Stimulated activated CD8-positive, alpha-beta memory T cell treated with anti-CD3 and anti-CD28 coated beads, Interleukin-4, amount 100 ng/mL, for 48 hours (primary cell): ENCODE data around the gene SLIRP.
A peak's percentile ranks its signal among the peaks of the same experiment; 100 is the strongest.
"Not testable (repeated sequence)": the region's sequence is repeated elsewhere in the genome, so short reads cannot be mapped to it uniquely, and the experiment has no call there.

Experiments
- DNase-seq: peaks from one replicate; pipeline ENCODE4 v3.0.0-alpha.2; 2020

Gene SLIRP

DNA sequence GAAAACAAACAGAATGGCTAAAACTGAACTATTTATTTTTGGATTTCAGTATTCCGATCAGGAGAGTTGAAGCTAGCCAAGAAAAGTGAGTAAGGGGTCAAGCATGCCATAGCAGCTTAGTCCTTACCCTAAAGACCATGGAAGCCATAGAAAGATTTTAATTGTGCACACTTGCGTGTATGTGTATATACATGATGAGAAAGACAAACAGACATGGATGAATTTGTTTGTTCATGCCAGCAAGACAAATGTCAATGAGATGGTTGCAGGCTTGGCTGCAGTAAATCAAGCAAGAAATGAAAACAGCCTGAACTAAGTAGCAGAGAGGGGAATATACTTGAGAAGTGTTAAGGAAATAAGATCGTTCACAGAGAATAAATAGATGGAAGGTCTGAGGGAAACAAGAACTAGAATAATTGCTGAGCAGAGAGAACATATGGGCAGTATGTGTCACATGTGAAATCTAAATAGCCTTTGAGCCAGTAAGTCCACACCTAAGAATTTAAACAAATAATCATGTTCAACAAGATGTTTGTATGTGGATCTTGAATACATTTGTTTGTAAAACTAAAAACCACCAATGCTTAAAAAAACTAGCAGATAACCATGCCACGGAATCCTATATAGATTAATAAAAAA lies 38.3 kb downstream of the SLIRP start:
- no peak for DNase-seq

DNA sequence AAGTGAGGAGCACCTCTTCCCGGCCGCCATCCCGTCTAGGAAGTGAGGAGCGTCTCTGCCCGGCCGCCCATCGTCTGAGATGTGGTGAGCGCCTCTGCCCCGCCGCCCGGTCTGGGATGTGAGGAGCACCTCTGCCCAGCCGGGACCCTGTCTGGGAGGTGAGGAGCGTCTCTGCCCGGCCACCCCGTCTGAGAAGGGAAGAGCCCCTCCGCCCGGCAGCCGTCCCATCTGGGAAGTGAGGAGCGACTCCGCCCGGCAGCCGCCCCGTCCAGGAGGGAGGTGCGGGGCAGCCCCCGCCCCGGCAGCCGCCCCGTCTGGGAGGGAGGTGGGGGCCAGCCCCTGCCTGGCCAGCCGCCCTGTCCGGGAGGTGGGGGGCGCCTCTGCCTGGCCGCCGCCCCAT lies 39.5 kb downstream of the SLIRP start:
- not testable (repeated sequence) for DNase-seq

DNA sequence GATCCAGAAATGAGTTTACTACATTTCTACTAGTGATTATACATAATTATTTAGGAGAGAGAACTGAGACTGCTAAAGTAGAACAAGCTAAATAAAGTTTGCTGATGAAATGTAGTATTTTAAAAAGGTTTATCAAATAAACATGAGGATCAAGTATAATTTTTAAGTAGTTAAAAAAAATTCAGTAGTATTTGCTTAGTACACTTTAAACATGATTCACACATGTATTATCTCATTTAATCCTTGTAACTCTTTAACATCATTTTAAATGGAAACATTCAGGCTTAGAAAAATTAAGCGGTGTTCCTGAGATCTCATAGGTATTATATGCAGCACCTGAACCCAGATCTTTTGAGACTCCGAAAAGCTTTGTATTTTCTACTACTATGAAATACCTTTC lies 44.4 kb downstream of the SLIRP start:
- DNase-seq = no peak

DNA sequence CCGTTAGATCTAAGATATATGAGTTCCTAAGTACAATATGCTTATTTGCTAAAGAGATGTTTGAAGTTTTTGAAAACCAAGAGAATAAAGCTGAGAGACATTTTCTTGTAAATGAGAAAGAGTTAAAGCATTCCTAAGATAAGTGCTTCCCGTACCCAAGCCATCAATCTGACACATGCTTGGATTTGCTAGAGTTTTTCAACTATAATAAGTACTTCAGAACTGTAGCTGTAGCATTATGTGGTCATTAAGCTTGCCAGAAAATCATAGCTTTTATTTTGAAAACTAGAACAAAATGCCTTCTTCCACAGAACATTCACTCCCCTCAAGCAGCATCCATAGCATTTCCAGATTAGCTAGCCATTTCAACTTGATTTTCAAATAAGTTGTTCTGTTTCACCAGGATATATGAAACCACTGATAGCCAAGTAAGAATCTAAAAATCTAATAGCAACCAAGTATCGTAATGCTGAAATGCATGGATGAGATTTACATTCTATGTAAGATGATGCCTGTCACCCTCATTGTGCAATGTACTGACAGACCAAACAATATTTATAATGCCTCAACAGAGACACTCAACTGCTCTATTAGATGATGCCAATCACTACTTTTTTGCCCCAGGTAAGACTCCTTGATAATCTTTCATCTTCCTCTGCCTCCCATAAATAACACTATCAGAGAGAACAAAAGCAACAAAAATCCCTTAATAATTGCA lies 45.1 kb downstream of the SLIRP start:
- no peak for DNase-seq

DNA sequence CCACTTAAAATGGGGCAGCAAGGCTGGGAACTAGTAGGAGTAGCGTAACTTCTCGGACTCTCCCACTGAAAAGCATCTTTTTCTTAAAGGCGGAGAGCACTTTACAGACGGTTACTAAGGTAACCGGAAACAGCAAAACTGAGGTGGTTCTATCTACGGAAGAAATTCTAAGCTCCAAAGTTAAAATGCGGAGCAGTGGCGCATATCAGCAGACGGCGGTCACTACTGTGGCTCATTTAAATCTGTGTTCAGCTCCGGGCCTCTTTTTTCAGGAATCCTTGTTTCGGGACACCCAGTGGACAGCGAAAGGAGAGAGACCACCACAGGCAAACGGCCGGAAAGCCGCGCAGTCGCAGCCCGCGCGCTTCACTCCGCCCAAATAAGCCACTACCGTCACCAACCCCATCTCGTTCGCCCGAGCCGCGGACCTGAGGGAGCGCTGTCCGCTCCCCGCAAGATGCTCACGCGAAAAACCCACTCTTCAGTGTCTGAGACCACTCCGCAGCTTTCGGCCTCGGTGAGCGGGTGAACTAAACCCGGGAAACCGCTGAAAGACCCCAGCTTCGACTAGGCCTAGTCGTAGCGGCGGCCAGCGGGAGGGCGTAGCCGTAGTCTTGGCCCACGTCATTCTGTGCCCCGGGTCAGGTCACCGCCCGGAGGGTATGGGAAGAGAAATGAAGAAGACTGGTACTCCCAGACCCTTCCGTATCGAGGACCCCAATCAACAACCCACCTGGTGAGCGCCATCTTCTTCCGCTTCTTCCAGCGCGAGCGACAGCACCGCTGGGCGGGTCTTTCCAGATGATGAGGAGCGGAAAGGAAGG lies 52.7 kb downstream of the SLIRP start, which contains the start of gene SNW1:
TSS of gene SNW1 (minus strand) at position 776 of the 824 bp plus-strand sequence. CDS start at position 747, 29 bp downstream.
- peak; percentile 91 for DNase-seq

DNA sequence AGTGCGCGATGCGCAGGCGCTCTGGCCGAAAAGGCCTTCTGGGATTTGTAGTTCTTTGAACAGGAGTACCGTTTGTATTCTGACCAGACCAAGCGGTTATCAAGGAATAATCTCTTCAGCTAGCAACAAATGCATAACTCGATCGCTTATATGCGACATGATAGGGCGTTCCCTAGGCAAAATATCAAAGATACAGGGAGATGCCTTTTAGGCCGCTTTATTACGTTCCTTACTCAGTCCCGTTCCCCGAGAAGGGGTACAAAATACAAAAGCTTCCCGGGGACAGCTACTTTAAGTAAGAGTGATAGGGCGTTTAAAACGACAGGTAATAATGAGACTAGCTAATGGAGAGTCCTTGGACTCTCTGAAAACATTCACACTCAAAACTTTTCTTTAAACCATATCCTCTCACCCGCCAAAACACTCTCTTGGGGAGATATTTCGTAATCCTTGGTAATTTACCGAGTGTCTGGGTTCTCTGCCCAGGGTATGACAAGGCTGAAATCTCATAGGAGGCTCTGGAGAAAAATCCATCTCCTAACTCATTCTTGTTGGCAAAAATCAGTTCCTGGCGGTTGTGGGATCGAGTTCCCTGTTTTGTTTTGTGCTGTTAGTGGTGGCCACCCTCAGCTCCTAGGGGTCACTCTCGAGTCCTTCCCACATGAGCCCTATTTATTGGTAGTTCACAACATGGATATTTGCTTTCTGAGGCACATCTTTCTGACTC lies 53.5 kb downstream of the SLIRP start:
- no peak for DNase-seq

DNA sequence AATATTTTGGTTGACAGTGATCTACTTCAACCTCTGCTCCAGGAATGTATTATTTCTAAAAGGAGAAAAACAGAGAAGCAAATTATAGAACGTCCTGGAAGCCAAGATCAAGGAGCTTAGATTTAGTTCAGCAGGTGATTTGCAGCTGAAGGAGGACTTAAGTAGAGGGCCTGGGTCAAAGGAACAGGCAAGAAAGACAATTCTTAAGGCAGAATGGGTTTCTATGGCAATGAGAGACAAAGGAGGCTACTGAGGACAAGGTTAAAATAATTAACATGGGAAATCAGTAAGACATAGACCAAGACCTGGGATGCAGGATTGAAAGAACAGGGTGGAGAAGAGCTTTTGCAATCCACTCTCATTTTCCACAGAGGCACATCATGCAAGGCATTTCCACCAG lies 55.4 kb downstream of the SLIRP start:
- no peak for DNase-seq

DNA sequence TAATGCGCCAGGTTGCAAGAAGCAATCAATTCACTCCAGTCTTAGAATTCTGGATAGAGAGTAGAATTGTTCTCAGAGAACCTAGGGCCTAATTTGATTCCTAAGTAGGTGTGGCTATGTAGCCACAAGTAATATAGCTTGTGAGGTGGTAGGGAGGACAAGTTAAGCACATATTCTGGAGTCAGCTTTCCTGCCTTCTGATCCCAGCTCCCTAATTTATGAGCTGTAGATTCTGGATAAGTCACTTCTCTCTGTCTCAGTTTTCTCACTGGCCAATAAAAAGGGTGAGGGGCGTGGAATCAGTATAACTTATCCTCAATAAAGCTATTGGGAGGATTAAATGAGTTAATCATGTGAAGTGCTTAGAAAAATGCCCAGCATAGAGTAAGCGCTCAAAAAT lies 56.1 kb downstream of the SLIRP start:
- no peak for DNase-seq
